Right atrium auricular region (tissue), 2 donors: ENCODE results near the gene PLD4. TPM values are rescaled to one million over a fixed set of nuclear protein-coding genes. Genes with fewer than 3 reads are reported as not detected.
"Not testable (repeated sequence)": the region's sequence is repeated elsewhere in the genome, so short reads cannot be mapped to it uniquely, and the experiment has no call there.

Source experiments
- DNase-seq: peaks from one replicate; pipeline ENCODE4 v3.0.0-alpha.2; 2019; ENCODE audit warnings: low spot score
- H3K27ac ChIP-seq, 2 donors: fragments of 200-600 bp; sonication (generic); 1 replicate in 1 of 2; 2 replicates in 1 of 2; pipeline ENCODE4 v1.5.1; 2016 to 2019
- H3K27me3 ChIP-seq, 2 donors: fragments of 200-600 bp; sonication (generic); one replicate each; pipeline versions ENCODE4 v1.5.1 to v1.6.0; 2017 to 2019
- H3K36me3 ChIP-seq: fragments of 200-600 bp; sonication (generic); one replicate; pipeline ENCODE4 v1.5.1; 2016
- H3K4me1 ChIP-seq, 2 donors: fragments of 200-600 bp; sonication (generic); one replicate each; pipeline versions ENCODE4 v1.5.1 to v1.6.0; 2017 to 2019
- H3K4me3 ChIP-seq, 2 donors: fragments of 200-600 bp; sonication (generic); 1 replicate in 1 of 2; 2 replicates in 1 of 2; pipeline ENCODE4 v1.5.1; 2017 to 2019; ENCODE audit warnings: mild to moderate bottlenecking in 1 of 2, moderate library complexity in 1 of 2
- H3K9me3 ChIP-seq, 2 donors: fragments of 200-600 bp; sonication (generic); one replicate each; pipeline ENCODE4 v1.5.1; 2019
- total RNA-seq, 2 donors: library from RNA; depleted of rRNA; stranded (reverse); fragments of >200 nt; gene quantifications; one replicate each; pipeline ENCODE4 v1.1.0, GENCODE V29; 2016
- TF ChIP-seq, protein P1 (sequence below), 2 donors: fragments of 200-600 bp; sonication (generic); IDR thresholded peaks; one replicate each; pipeline ENCODE4 v1.5.1; 2019; ENCODE audit warnings: antibody characterized with exemption in 2 of 2

The PLD4 gene
- total RNA-seq, 2 donors from 2014 or later: 0.08 TPM; not detected in 1

GRCh38 chr14:104888489-104889374, 35.9 kb upstream of the PLD4 start:
- DNase-seq: no peak
- no peaks in the 10 kb centered on the region for H3K4me1 ChIP-seq
- no peaks in the 10 kb centered on the region for H3K9me3 ChIP-seq
- no peak overlapping the region for H3K4me3 ChIP-seq
- peaks cover 22% of the 10 kb centered on the region for H3K36me3 ChIP-seq
- H3K27ac ChIP-seq: no peak overlapping the region
- H3K27me3 ChIP-seq: no peaks in the 10 kb centered on the region
- TF ChIP-seq, protein P1, sequence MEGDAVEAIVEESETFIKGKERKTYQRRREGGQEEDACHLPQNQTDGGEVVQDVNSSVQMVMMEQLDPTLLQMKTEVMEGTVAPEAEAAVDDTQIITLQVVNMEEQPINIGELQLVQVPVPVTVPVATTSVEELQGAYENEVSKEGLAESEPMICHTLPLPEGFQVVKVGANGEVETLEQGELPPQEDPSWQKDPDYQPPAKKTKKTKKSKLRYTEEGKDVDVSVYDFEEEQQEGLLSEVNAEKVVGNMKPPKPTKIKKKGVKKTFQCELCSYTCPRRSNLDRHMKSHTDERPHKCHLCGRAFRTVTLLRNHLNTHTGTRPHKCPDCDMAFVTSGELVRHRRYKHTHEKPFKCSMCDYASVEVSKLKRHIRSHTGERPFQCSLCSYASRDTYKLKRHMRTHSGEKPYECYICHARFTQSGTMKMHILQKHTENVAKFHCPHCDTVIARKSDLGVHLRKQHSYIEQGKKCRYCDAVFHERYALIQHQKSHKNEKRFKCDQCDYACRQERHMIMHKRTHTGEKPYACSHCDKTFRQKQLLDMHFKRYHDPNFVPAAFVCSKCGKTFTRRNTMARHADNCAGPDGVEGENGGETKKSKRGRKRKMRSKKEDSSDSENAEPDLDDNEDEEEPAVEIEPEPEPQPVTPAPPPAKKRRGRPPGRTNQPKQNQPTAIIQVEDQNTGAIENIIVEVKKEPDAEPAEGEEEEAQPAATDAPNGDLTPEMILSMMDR (IDR thresholded peaks at IDR 0.05): no peak

DNA sequence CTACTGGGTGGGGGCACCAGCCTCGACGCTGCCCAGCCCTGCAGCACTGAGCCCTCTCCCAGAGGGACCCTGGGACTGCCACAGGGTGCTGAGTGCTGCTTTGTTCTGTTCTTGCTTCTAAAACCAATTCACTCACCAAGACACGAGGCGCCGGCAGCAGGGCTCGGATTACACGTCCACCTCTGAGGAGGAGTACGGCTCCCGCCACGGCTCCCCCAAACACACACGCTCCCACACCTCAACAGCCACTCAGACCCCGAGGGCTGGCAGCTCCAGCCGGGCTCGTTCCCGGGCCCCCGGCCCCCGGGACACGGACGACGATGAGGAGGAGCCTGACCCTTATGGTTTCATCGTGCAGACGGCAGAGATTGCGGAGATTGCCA, 35.3 kb upstream of the PLD4 start:
- DNase-seq: no peak
- H3K9me3 ChIP-seq: no peaks in the 10 kb centered on the region
- no peak overlapping the region for H3K27ac ChIP-seq
- TF ChIP-seq, protein P1 (IDR thresholded peaks at IDR 0.05): no peak
- peaks cover 0 to 4% of the 10 kb centered on the region in 2 donors for H3K4me1 ChIP-seq
- peaks cover 16% of the 10 kb centered on the region for H3K36me3 ChIP-seq
- H3K4me3 ChIP-seq: no peak overlapping the region
- H3K27me3 ChIP-seq: no peaks in the 10 kb centered on the region

DNA sequence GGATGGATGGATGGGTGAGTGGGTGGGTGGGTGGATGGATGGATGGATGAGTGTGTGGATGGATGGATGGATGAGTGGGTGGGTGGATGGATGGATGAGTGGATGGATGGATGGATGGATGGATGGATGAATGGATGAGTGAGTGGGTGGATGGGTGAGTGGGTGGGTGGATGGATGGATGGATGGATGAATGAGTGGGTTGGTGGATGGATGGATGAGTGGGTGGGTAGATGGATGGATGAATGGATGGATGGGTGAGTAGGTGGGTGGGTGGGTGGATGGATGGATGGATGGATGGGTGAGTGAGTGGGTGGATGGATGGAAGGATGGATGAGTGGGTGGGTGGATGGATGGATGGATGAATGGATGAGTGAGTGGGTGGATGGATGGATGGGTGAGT, 34.4 kb upstream of the PLD4 start:
- Histone ChIP-seq H3K36me3 (peaks cover 16% of the 10 kb centered on the region), H3K4me1 (peaks cover 0 to 13% of the 10 kb centered on the region in 2 donors)
- H3K4me3 ChIP-seq, H3K9me3 ChIP-seq, H3K27me3 ChIP-seq, DNase-seq, H3K27ac ChIP-seq: not testable (repeated sequence)

- no peak overlapping the region for H3K27ac ChIP-seq
- peaks cover 13% of the 10 kb centered on the region for H3K36me3 ChIP-seq
- peaks cover 0 to 20% of the 10 kb centered on the region in 2 donors for H3K4me1 ChIP-seq
- H3K9me3 ChIP-seq: no peaks in the 10 kb centered on the region
- no peaks in the 10 kb centered on the region for H3K27me3 ChIP-seq
- DNase-seq: no peak
- H3K4me3 ChIP-seq: no peak overlapping the region
- TF ChIP-seq, protein P1 (IDR thresholded peaks at IDR 0.05): no peak
Measured at GRCh38 chr14:104891121-104891551, 33.5 kb upstream of the PLD4 start.

- DNase-seq: no peak
- no peaks in the 10 kb centered on the region for H3K27me3 ChIP-seq
- no peak overlapping the region for H3K4me3 ChIP-seq
- H3K9me3 ChIP-seq: no peaks in the 10 kb centered on the region
- TF ChIP-seq, protein P1 (IDR thresholded peaks at IDR 0.05): no peak
- H3K36me3 ChIP-seq: peaks cover 6% of the 10 kb centered on the region
- no peak overlapping the region for H3K27ac ChIP-seq
- peaks cover 0 to 20% of the 10 kb centered on the region in 2 donors for H3K4me1 ChIP-seq
Measured at GRCh38 chr14:104891664-104892530, 32.8 kb upstream of the PLD4 start.
